H1 (cell line): Measurements from ENCODE around the gene ZBP1. TPM values are rescaled to one million over a fixed set of nuclear protein-coding genes. Genes with fewer than 3 reads are reported as not detected.

Source experiments
- CTCF ChIA-PET: fragments of 300-600 bp; sonication (Branson Sonifier 250); formaldehyde crosslinking; loops from one replicate; lab custom pipeline; 2021; ENCODE audit not compliant: partially characterized antibody; lab: Charles Lee
- POLR2A ChIA-PET: fragments of 300-600 bp; sonication (Branson Sonifier 250); formaldehyde crosslinking; loops from one replicate; lab custom pipeline; 2021; ENCODE audit warnings: inconsistent platforms; ENCODE audit not compliant: partially characterized antibody; lab: Charles Lee
- DNase-seq, 2 experiments: peaks; one replicate each; pipeline versions ENCODE4 v3.0.0 to v3.0.0-alpha.2; 2010 to 2022; ENCODE audit warnings: low spot score in 2 of 2, low read depth in 1 of 2, mixed read lengths in 1 of 2
- FAIRE-seq: peaks from 2 replicates; lab custom pipeline; 2011; peaks lifted over from hg19 to GRCh38; lab: Jason Lieb, UNC
- H2AFZ ChIP-seq: 2 replicates; pipeline ENCODE4 v1.8.1; 2012; ENCODE audit warnings: low read length, inconsistent platforms
- H2AK5ac ChIP-seq: 2 replicates; pipeline ENCODE4 v1.6.1; 2013; ENCODE audit warnings: low read depth, low read length
- H2BK120ac ChIP-seq: replicated peaks from 2 replicates; pipeline ENCODE3; 2013; ENCODE audit warnings: low read depth, low read length, inconsistent platforms
- H2BK12ac ChIP-seq: 2 replicates; pipeline ENCODE4 v1.6.1; 2013; ENCODE audit warnings: low read depth, low read length
- H2BK15ac ChIP-seq: 2 replicates; pipeline ENCODE4 v1.6.1; 2013; ENCODE audit warnings: low read length
- H2BK20ac ChIP-seq: 2 replicates; pipeline ENCODE4 v1.6.1; 2013; ENCODE audit warnings: low read length
- H2BK5ac ChIP-seq: 2 replicates; pipeline ENCODE4 v1.6.1; 2013; ENCODE audit warnings: low read depth, low read length
- H3K14ac ChIP-seq: 2 replicates; pipeline ENCODE4 v1.6.1; 2013; ENCODE audit warnings: inconsistent platforms; ENCODE audit not compliant: insufficient read length
- H3K18ac ChIP-seq: 2 replicates; pipeline ENCODE4 v1.6.1; 2013; ENCODE audit warnings: low read length; ENCODE audit errors: extremely low read depth
- H3K23ac ChIP-seq: 2 replicates; pipeline ENCODE4 v1.6.1; 2013; ENCODE audit warnings: inconsistent platforms; ENCODE audit not compliant: insufficient read length
- H3K23me2 ChIP-seq: 2 replicates; pipeline ENCODE4 v1.6.1; 2013; ENCODE audit warnings: low read depth, low read length
- H3K27ac ChIP-seq: 2 replicates; pipeline ENCODE4 v1.6.1; 2011; ENCODE audit warnings: low read depth, low read length, inconsistent platforms
- H3K27me3 ChIP-seq, 4 experiments: replicated peaks in 1 of 4; 1 replicate in 1 of 4; 2 replicates in 3 of 4; pipeline versions ENCODE4 v1.6.1 to v1.8.1; 2011 to 2013; ENCODE audit warnings: low read length in 3 of 4, mild to moderate bottlenecking in 3 of 4, inconsistent platforms in 2 of 4, mixed read lengths in 2 of 4, moderate library complexity in 1 of 4; ENCODE audit not compliant: control insufficient read depth in 3 of 4, insufficient read depth in 3 of 4; ENCODE audit errors: extremely low read depth in 1 of 4
- H3K36me3 ChIP-seq, 4 experiments: 2 replicates each; pipeline versions ENCODE4 v1.6.1 to v1.8.1; 2011 to 2013; ENCODE audit warnings: mild to moderate bottlenecking in 4 of 4, low read length in 3 of 4, moderate library complexity in 2 of 4, control low read depth in 1 of 4, inconsistent platforms in 1 of 4; ENCODE audit not compliant: insufficient read depth in 4 of 4, control insufficient read depth in 2 of 4
- H3K4ac ChIP-seq: replicated peaks from 2 replicates; pipeline ENCODE3; 2013; ENCODE audit warnings: low read length, low read depth, mixed read lengths, inconsistent platforms; ENCODE audit not compliant: insufficient read length
- H3K4me1 ChIP-seq, 4 experiments: replicated peaks in 1 of 4; 1 replicate in 1 of 4; 2 replicates in 3 of 4; pipeline versions ENCODE4 v1.6.1 to v1.8.1; 2011 to 2013; ENCODE audit warnings: low read length in 3 of 4, inconsistent platforms in 2 of 4, mixed read lengths in 1 of 4; ENCODE audit not compliant: insufficient read depth in 4 of 4, control insufficient read depth in 3 of 4
- H3K4me2 ChIP-seq, 2 experiments: 2 replicates each; pipeline versions ENCODE4 v1.6.1 to v1.8.1; 2011 to 2013; ENCODE audit warnings: low read depth in 2 of 2, low read length in 2 of 2, control low read depth in 1 of 2, inconsistent platforms in 1 of 2, mild to moderate bottlenecking in 1 of 2; ENCODE audit not compliant: insufficient read depth in 1 of 2
- H3K4me3 ChIP-seq, 4 experiments: fragments of 200-600, 300-600 bp in 1 of 4; sonication (generic), shearing (Covaris generic), sonication (Bioruptor Twin) in 1 of 4; 2 replicates each; pipeline versions ENCODE4 v1.5.1 to v1.8.1; 2011 to 2016; ENCODE audit warnings: low read length in 4 of 4, low read depth in 3 of 4, control low read depth in 2 of 4, inconsistent platforms in 2 of 4, mild to moderate bottlenecking in 2 of 4, mixed read lengths in 1 of 4, moderate library complexity in 1 of 4; ENCODE audit not compliant: insufficient read depth in 2 of 4; ENCODE audit errors: extremely low read depth in 1 of 4
- H3K56ac ChIP-seq: replicated peaks from 2 replicates; pipeline ENCODE3; 2013; ENCODE audit warnings: low read depth, mild to moderate bottlenecking, mixed read lengths, low read length, inconsistent platforms; ENCODE audit not compliant: insufficient read length
- H3K79me1 ChIP-seq: 2 replicates; pipeline ENCODE4 v1.6.1; 2013; ENCODE audit warnings: low read depth, low read length, control low read depth
- H3K79me2 ChIP-seq, 2 experiments: 2 replicates each; pipeline versions ENCODE4 v1.6.1 to v1.8.1; 2012 to 2013; ENCODE audit warnings: low read length in 2 of 2, mild to moderate bottlenecking in 2 of 2, inconsistent platforms in 1 of 2; ENCODE audit not compliant: insufficient read depth in 2 of 2, control insufficient read depth in 1 of 2
- H3K9ac ChIP-seq, 4 experiments: replicated peaks in 1 of 4; 1 replicate in 1 of 4; 2 replicates in 3 of 4; pipeline versions ENCODE4 v1.6.1 to v1.8.1; 2011 to 2013; ENCODE audit warnings: low read depth in 3 of 4, low read length in 3 of 4, control low read depth in 2 of 4, mild to moderate bottlenecking in 2 of 4, moderate library complexity in 2 of 4, inconsistent platforms in 1 of 4; ENCODE audit errors: extremely low read depth in 1 of 4
- H3K9me3 ChIP-seq, 2 experiments: 2 replicates each; pipeline versions ENCODE4 v1.6.1 to v1.8.1; 2012 to 2013; ENCODE audit warnings: mild to moderate bottlenecking in 2 of 2, moderate library complexity in 2 of 2, control low read depth in 1 of 2, inconsistent platforms in 1 of 2, low read depth in 1 of 2, low read length in 1 of 2, mixed read lengths in 1 of 2; ENCODE audit not compliant: insufficient read depth in 2 of 2
- H4K20me1 ChIP-seq, 2 experiments: replicated peaks in 1 of 2; 2 replicates each; pipeline versions ENCODE3 to v1.8.1; 2011 to 2013; ENCODE audit warnings: inconsistent platforms in 2 of 2, low read length in 2 of 2, mild to moderate bottlenecking in 1 of 2; ENCODE audit not compliant: insufficient read depth in 2 of 2, control insufficient read depth in 1 of 2
- H4K5ac ChIP-seq: 2 replicates; pipeline ENCODE4 v1.6.1; 2013; ENCODE audit warnings: low read length, low read depth, mixed read lengths, inconsistent platforms; ENCODE audit not compliant: insufficient read length
- H4K8ac ChIP-seq: 2 replicates; pipeline ENCODE4 v1.8.0; 2013; ENCODE audit warnings: mild to moderate bottlenecking, moderate library complexity, low read length, inconsistent platforms; ENCODE audit not compliant: insufficient read depth; ENCODE audit errors: extremely low read depth
- H4K91ac ChIP-seq: replicated peaks from 2 replicates; pipeline ENCODE3; 2013; ENCODE audit warnings: low read length, mixed read lengths, inconsistent platforms; ENCODE audit not compliant: insufficient read length
- BCL11A ChIP-seq, 2 experiments: IDR thresholded peaks; one replicate each; pipeline ENCODE4 v1.6.1; 2011; ENCODE audit warnings: low read depth in 2 of 2, low read length in 2 of 2, mild to moderate bottlenecking in 2 of 2
- JUND ChIP-seq: IDR thresholded peaks from 2 replicates; pipeline ENCODE4 v1.6.1; 2011; ENCODE audit warnings: mild to moderate bottlenecking, improper control_type of control experiment, low read length
- KDM5A ChIP-seq: fragments of 200-600 bp; IDR thresholded peaks from 2 replicates; pipeline ENCODE4 v1.7.1; 2012; ENCODE audit warnings: mild to moderate bottlenecking, low read length, inconsistent platforms, mixed read lengths
- POLR2A ChIP-seq, 2 experiments: IDR thresholded peaks; 1 replicate in 1 of 2; 2 replicates in 1 of 2; pipeline ENCODE4 v1.6.1; 2011; ENCODE audit warnings: low read depth in 2 of 2, low read length in 2 of 2, mild to moderate bottlenecking in 2 of 2; ENCODE audit errors: control extremely low read depth in 1 of 2
- RAD21 ChIP-seq, 2 experiments: IDR thresholded peaks in 1 of 2; conservative IDR thresholded peaks in 1 of 2; 2 replicates each; pipeline ENCODE4 v1.6.1; 2011; ENCODE audit warnings: low read depth in 2 of 2, low read length in 2 of 2, improper control_type of control experiment in 1 of 2, inconsistent platforms in 1 of 2, mild to moderate bottlenecking in 1 of 2, moderate library complexity in 1 of 2
- RNF2 ChIP-seq: fragments of 200-900, 300-1000 bp; sonication (generic); IDR thresholded peaks from 2 replicates; pipeline ENCODE4 v1.7.1; 2016; ENCODE audit warnings: borderline replicate concordance, low read depth, mild to moderate bottlenecking, antibody characterized with exemption, low read length; ENCODE audit not compliant: poor library complexity, severe bottlenecking; ENCODE audit errors: missing control alignments
- whole genome bisulfite sequencing, 2 experiments: shearing (Covaris generic) in 1 of 2; methylation state at CpG; one replicate each; pipeline versions ENCODE4 v1.1.6 to v1.1.7; 2013 to 2015; ENCODE audit warnings: low lambda C conversion rate in 2 of 2, mixed read lengths in 2 of 2, inconsistent platforms in 1 of 2, low coverage in 1 of 2, missing lambda C conversion rate in 1 of 2; ENCODE audit not compliant: insufficient replicate concordance in 2 of 2, insufficient coverage in 1 of 2, insufficient read length in 1 of 2; ENCODE audit errors: extremely low coverage in 1 of 2, missing lambda C conversion rate in 1 of 2; 5-methylcytosine and 5-hydroxymethylcytosine counted together
- polyA plus RNA-seq, 7 experiments: library from polyadenylated mRNA; depleted of rRNA in 3 of 7; stranded (reverse) in 5 of 7; unstranded in 2 of 7; fragments of >200 nt in 5 of 7; fragments of 200-250 nt in 2 of 7; gene quantifications; 1 replicate in 5 of 7; 2 replicates in 1 of 7; 4 replicates in 1 of 7; pipeline versions ENCODE4 v1.2.1 to v1.2.3, GENCODE V29; 2011 to 2013; ENCODE audit warnings: missing spikeins in 2 of 7, mixed read lengths in 2 of 7
- total RNA-seq: library from RNA; stranded (reverse); fragmentation: NEBNext Ultra II Directional; extraction: Animal tissue kit (Norgen Biotek cat#: 25700); gene quantifications from 2 replicates; pipeline ENCODE4 v1.2.1, GENCODE V29; 2021
- TF ChIP-seq, protein P1 (sequence below), 3 experiments: IDR thresholded peaks; 1 replicate in 2 of 3; 2 replicates in 1 of 3; pipeline versions ENCODE4 v1.5.1 to v1.6.1; 2011; ENCODE audit warnings: low read length in 3 of 3, mild to moderate bottlenecking in 3 of 3, inconsistent platforms in 2 of 3, low read depth in 1 of 3, moderate library complexity in 1 of 3; ENCODE audit not compliant: insufficient read depth in 1 of 3; ENCODE audit errors: control extremely low read depth in 1 of 3

ZBP1 gene
- total and polyA plus RNA-seq, 2 of the 8 experiments (the other 6 are each of a cell fraction or from before 2014, with no cell fraction given): not detected

DNA sequence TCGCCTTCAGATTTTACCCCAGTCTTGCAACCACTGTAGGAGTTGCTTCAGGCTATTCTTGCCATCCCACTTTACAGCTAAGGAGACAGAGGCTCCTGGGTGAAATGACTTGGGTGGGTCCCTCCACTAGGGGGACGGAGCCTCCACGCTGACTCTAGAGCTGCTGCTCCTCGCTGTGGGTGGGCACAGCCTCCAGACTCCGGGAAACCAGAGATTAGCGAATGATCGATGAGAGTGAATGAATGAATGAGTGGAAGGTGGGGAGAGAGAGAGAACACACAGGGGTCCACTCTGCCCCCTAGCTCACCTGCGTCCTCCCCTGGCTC is 10.4 kb downstream of the ZBP1 start:
- Histone ChIP-seq H3K79me1 (no peaks in the 10 kb centered on the region), H3K9ac (no peak overlapping the region), H3K27me3 (no peaks in the 10 kb centered on the region), H2BK120ac (no peak overlapping the region), H2BK15ac (no peak overlapping the region), H4K5ac (no peak overlapping the region), H3K9me3 (no peaks in the 10 kb centered on the region), H3K36me3 (no peaks in the 10 kb centered on the region), H2AFZ (0 out of 2 replicates have a peak overlapping the region, but pooled peaks have one; percentile 21), H3K4ac (no peak overlapping the region), H2BK5ac (no peak overlapping the region), H3K4me1 (peaks cover 0 to 1% (median 0%) of the 10 kb centered on the region in 4 experiments; a peak in 1 of 7 replicates), H3K4me3 (no peak overlapping the region), H3K18ac (no peak overlapping the region), H4K91ac (no peak overlapping the region), H2AK5ac (no peak overlapping the region), H3K56ac (no peak overlapping the region), H3K27ac (no peak overlapping the region), H3K79me2 (no peaks in the 10 kb centered on the region), H3K14ac (no peak overlapping the region), H2BK12ac (no peak overlapping the region), H3K23me2 (no peaks in the 10 kb centered on the region), H3K23ac (no peak overlapping the region), H3K4me2 (no peak overlapping the region), H2BK20ac (no peak overlapping the region), H4K20me1 (no peaks in the 10 kb centered on the region), H4K8ac (no peak overlapping the region; the same call in 1 of the 2 replicates)
- no peak for TF ChIP-seq KDM5A
- TF ChIP-seq, protein P1, sequence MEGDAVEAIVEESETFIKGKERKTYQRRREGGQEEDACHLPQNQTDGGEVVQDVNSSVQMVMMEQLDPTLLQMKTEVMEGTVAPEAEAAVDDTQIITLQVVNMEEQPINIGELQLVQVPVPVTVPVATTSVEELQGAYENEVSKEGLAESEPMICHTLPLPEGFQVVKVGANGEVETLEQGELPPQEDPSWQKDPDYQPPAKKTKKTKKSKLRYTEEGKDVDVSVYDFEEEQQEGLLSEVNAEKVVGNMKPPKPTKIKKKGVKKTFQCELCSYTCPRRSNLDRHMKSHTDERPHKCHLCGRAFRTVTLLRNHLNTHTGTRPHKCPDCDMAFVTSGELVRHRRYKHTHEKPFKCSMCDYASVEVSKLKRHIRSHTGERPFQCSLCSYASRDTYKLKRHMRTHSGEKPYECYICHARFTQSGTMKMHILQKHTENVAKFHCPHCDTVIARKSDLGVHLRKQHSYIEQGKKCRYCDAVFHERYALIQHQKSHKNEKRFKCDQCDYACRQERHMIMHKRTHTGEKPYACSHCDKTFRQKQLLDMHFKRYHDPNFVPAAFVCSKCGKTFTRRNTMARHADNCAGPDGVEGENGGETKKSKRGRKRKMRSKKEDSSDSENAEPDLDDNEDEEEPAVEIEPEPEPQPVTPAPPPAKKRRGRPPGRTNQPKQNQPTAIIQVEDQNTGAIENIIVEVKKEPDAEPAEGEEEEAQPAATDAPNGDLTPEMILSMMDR (IDR thresholded peaks at IDR 0.05; ENCODE audit: control extremely low read depth in 1 of 3, insufficient read depth in 1 of 3, low read depth in 1 of 3, low read length in 3 of 3): peak in 2 of 3 experiments; percentile 9 to 38; a peak in 3 of 4 replicates
- no peak for TF ChIP-seq RNF2
- TF ChIP-seq BCL11A (IDR thresholded peaks at IDR 0.05; ENCODE audit: low read depth in 2 of 2, low read length in 2 of 2): no peak
- TF ChIP-seq POLR2A (IDR thresholded peaks at IDR 0.05; ENCODE audit: control extremely low read depth in 1 of 2, low read depth in 2 of 2, low read length in 2 of 2): no peak
- TF ChIP-seq RAD21 (IDR thresholded peaks at IDR 0.05 in 1 of 2, conservative IDR thresholded peaks at IDR 0.05 in 1 of 2; ENCODE audit: low read depth in 2 of 2, low read length in 2 of 2): peak; percentile 12 to 18; a peak in 2 of 4 replicates
- no peak for TF ChIP-seq JUND
- ChIA-PET CTCF (interaction anchor here (0.7 to 3.8 kb wide), 12 partner anchors 8 to 601 kb away, joined by 3 to 23 read pairs (median 4); partner anchors contain the start of gene ZBP1), POLR2A (interaction anchor here (1.6 kb wide), 1 partner anchor 101 kb away, joined by 3 read pairs; the partner anchor contains the start of gene PMEPA1)
- no peak for FAIRE-seq
- 88% methylated on average over 8 of the region's 8 CpGs; no CpG with 5 or more reads in 1 of the 2 experiments for WGBS, 2 experiments
- no peak for DNase-seq
